PC-3 (cell line): ENCODE results near the gene TUBD1. TPM values are rescaled to one million over a fixed set of nuclear protein-coding genes. Genes with fewer than 3 reads are reported as not detected.

ENCODE experiments used
- ATAC-seq: fragments of 200-7000 bp; cut with Tn5 transposase; 2 replicates; pipeline ENCODE4 v1.9.1; 2020; ENCODE audit warnings: mild to moderate bottlenecking, moderate library complexity
- BruUV-seq: library from RNA; stranded (reverse); fragments of 400-500 nt; replicated peaks from 2 replicates; lab custom pipeline; 2021; lab: Mats Ljungman, UMichigan
- CTCF ChIA-PET: fragments of 300-600 bp; sonication (Branson Sonifier 250); formaldehyde crosslinking; loops from one replicate; lab custom pipeline; 2022; ENCODE audit warnings: antibody characterized with exemption; lab: Charles Lee
- POLR2A ChIA-PET: fragments of 300-600 bp; sonication (Branson Sonifier 250); formaldehyde crosslinking; loops from one replicate; lab custom pipeline; 2022; ENCODE audit warnings: antibody characterized with exemption; ENCODE audit not compliant: unreplicated experiment; lab: Charles Lee
- DNase-seq: peaks from one replicate; pipeline ENCODE4 v3.0.0-alpha.2; 2015
- H2AFZ ChIP-seq: fragments of 300-600 bp; sonication (generic); 2 replicates; pipeline ENCODE4 v1.6.0; 2016; ENCODE audit warnings: antibody characterized with exemption, low read length
- H3F3A ChIP-seq: fragments of 300-600 bp; sonication (generic); one replicate; pipeline ENCODE4 v1.6.0; 2017; ENCODE audit warnings: antibody characterized with exemption, low read length, control low read depth, mild to moderate bottlenecking; ENCODE audit not compliant: unreplicated experiment
- H3K27ac ChIP-seq: fragments of 300-600 bp; sonication (generic); 2 replicates; pipeline ENCODE4 v1.5.1; 2016; ENCODE audit warnings: mild to moderate bottlenecking, low read length
- H3K27me3 ChIP-seq: fragments of 300-600 bp; sonication (generic); 2 replicates; pipeline ENCODE4 v1.6.1; 2016; ENCODE audit warnings: low read length, mixed read lengths
- H3K36me3 ChIP-seq: fragments of 300-600 bp; sonication (generic); 2 replicates; pipeline ENCODE4 v1.6.1; 2016; ENCODE audit warnings: low read depth, mixed run types, low read length, mixed read lengths
- H3K4me1 ChIP-seq: fragments of 300-600 bp; sonication (generic); 2 replicates; pipeline ENCODE4 v1.5.1; 2016; ENCODE audit warnings: low read length; ENCODE audit not compliant: insufficient read depth
- H3K4me2 ChIP-seq: fragments of 300-600 bp; sonication (generic); 2 replicates; pipeline ENCODE4 v1.6.0; 2016; ENCODE audit warnings: low read length
- H3K4me3 ChIP-seq: fragments of 300-600 bp; sonication (generic); 2 replicates; pipeline ENCODE4 v1.5.1; 2016; ENCODE audit warnings: mild to moderate bottlenecking, low read length, mixed read lengths
- H3K79me2 ChIP-seq: fragments of 300-600 bp; sonication (generic); 2 replicates; pipeline ENCODE4 v1.6.1; 2017; ENCODE audit warnings: low read length, mixed read lengths
- H3K9ac ChIP-seq: fragments of 300-600 bp; sonication (generic); 2 replicates; pipeline ENCODE4 v1.6.0; 2016; ENCODE audit warnings: mild to moderate bottlenecking, low read length
- H3K9me2 ChIP-seq: fragments of 300-600 bp; sonication (generic); replicated peaks from 2 replicates; pipeline ENCODE4 v1.6.1; 2016; ENCODE audit warnings: mixed run types, low read length, mixed read lengths
- H3K9me3 ChIP-seq: fragments of 300-600 bp; sonication (generic); 2 replicates; pipeline ENCODE4 v1.6.1; 2016; ENCODE audit warnings: low read length, mixed read lengths
- H4K20me1 ChIP-seq: fragments of 300-600 bp; sonication (generic); 2 replicates; pipeline ENCODE4 v1.6.1; 2016; ENCODE audit warnings: low read length, mixed read lengths
- EZH2 ChIP-seq: fragments of 300-600 bp; sonication (generic); IDR thresholded peaks from one replicate; pipeline ENCODE4 v1.6.1; 2017; ENCODE audit warnings: antibody characterized with exemption, mild to moderate bottlenecking, low read length; ENCODE audit not compliant: unreplicated experiment
- EZH2phosphoT487 ChIP-seq: fragments of 300-600 bp; sonication (generic); IDR thresholded peaks from 2 replicates; pipeline ENCODE4 v1.6.1; 2018; ENCODE audit warnings: mild to moderate bottlenecking, antibody characterized with exemption, low read length, borderline replicate concordance
- intact Hi-C: fragments of 100-400 bp; cut with micrococcal nuclease; formaldehyde crosslinking; loops from 2 replicates; pipeline ENCODE4 v1.9.0; 2023
- total RNA-seq: library from RNA; depleted of rRNA; stranded (reverse); fragments of >200 nt; gene quantifications from 2 replicates; pipeline ENCODE4 v1.2.3, GENCODE V29; 2014
- TF ChIP-seq, protein P1 (sequence below): fragments of 300-600 bp; sonication (generic); conservative IDR thresholded peaks from 2 replicates; pipeline ENCODE4 v1.5.1; 2017; ENCODE audit warnings: antibody characterized with exemption, low read depth, mild to moderate bottlenecking, low read length

TUBD1 gene
- total RNA-seq, 1 experiment from 2014 or later = 8.2 TPM

DNA sequence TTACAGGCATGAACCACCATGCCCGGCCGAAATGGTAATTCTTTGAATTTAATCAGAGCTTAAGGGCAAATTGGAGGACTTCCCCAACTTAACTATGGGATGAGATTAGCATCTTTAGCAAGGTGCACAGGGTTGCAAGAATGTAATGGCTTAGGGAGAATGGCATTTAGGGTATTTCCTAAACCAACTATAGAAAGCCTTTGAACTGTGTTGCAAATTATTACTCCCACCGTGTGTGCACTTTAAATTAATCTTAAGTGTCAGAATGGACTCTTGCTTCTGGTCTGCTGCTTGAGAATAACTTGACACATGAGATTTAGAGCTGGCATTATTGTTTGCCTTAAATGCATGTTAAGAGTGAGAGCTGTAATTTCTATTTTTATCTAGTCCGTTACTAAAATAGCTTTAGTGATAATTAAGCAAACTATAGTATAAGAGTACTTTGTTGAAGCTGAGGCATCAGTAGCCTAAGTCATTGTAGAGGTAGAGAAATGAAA is 59.8 kb downstream of the TUBD1 start:
- Histone ChIP-seq H3K4me1 (peaks cover 49% of the 10 kb centered on the region), H3K27ac (no peak overlapping the region), H3K4me2 (no peak overlapping the region), H3F3A (peaks cover 23% of the 10 kb centered on the region), H3K9me2 (no peaks in the 10 kb centered on the region), H3K36me3 (no peaks in the 10 kb centered on the region; the same call in 1 of the 2 replicates), H3K27me3 (no peaks in the 10 kb centered on the region), H3K4me3 (no peak overlapping the region), H2AFZ (no peak overlapping the region), H3K79me2 (peaks cover 42% of the 10 kb centered on the region), H3K9me3 (no peaks in the 10 kb centered on the region), H4K20me1 (no peaks in the 10 kb centered on the region), H3K9ac (no peak overlapping the region)
- ATAC-seq (no peak), DNase-seq (no peak)
- POLR2A ChIA-PET = interaction anchor here (0.5 to 0.6 kb wide), 2 partner anchors 10 to 295 kb away, joined by 3 read pairs; no protein-coding TSS in a partner anchor
- no TSS peak for BruUV-seq
- CTCF ChIA-PET = no interaction called here
- no peak for TF ChIP-seq EZH2phosphoT487
- no peak for TF ChIP-seq EZH2
- TF ChIP-seq, protein P1, sequence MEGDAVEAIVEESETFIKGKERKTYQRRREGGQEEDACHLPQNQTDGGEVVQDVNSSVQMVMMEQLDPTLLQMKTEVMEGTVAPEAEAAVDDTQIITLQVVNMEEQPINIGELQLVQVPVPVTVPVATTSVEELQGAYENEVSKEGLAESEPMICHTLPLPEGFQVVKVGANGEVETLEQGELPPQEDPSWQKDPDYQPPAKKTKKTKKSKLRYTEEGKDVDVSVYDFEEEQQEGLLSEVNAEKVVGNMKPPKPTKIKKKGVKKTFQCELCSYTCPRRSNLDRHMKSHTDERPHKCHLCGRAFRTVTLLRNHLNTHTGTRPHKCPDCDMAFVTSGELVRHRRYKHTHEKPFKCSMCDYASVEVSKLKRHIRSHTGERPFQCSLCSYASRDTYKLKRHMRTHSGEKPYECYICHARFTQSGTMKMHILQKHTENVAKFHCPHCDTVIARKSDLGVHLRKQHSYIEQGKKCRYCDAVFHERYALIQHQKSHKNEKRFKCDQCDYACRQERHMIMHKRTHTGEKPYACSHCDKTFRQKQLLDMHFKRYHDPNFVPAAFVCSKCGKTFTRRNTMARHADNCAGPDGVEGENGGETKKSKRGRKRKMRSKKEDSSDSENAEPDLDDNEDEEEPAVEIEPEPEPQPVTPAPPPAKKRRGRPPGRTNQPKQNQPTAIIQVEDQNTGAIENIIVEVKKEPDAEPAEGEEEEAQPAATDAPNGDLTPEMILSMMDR = no peak
- intact Hi-C loops = no loop called here

DNA sequence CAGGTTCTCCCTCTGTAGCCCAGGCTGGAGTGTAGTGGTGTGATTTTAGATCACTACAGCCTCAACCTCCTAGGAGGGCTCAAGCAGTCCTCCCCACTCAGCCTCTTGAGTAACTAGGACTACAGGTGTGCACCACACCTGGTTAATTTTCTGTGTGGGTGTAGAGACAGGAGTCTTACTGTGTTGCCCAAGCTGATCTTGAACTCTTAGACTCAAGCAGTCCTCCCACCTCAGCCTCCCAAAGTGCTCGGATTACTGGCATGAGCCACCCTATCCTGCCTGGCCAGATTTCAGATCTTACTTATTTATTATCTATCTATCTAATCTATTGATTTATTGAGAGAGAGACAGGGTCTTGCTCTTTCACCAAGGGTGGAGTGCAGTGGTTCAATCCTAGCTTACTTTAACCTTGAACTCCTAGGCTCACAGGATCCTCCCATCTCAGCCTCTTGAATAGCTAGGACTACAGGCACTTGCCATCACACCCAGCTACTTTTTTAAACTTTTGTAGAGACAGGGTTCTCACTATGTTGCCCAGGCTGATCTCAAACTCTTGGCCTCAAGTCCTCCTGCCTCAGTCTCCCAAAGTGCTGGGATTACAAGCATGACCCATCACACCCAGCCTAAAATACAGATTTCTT is 61.8 kb downstream of the TUBD1 start:
- peaks cover 54% of the 10 kb centered on the region for H3K4me1 ChIP-seq
- H3K4me3 ChIP-seq = no peak overlapping the region
- POLR2A ChIA-PET = interaction anchor here (0.6 kb wide), 1 partner anchor 47 kb away, joined by 3 read pairs; no protein-coding TSS in a partner anchor

More for the DNA sequence above, 61.8 kb downstream of the TUBD1 start:
- H3K36me3 ChIP-seq = no peaks in the 10 kb centered on the region
- no peaks in the 10 kb centered on the region for H3K9me2 ChIP-seq
- TF ChIP-seq, protein P1 = no peak
- TF ChIP-seq EZH2 = no peak
- no peak for TF ChIP-seq EZH2phosphoT487
- no TSS peak for BruUV-seq
- peaks cover 14% of the 10 kb centered on the region for H3F3A ChIP-seq
- H3K79me2 ChIP-seq = peaks cover 47% of the 10 kb centered on the region
- peak overlapping the region; percentile 79 for H3K4me2 ChIP-seq
- no peaks in the 10 kb centered on the region for H4K20me1 ChIP-seq
- ATAC-seq = no peak
- peak; percentile 31 for DNase-seq
- H3K9ac ChIP-seq = peak overlapping the region; percentile 83
- peak overlapping the region; percentile 96 for H3K27ac ChIP-seq
- no peaks in the 10 kb centered on the region for H3K27me3 ChIP-seq
- CTCF ChIA-PET = no interaction called here
- intact Hi-C loops = no loop called here
- no peak overlapping the region for H2AFZ ChIP-seq
- no peaks in the 10 kb centered on the region for H3K9me3 ChIP-seq
